Measurements from ENCODE around the gene DDX11. TPM values are rescaled to one million over a fixed set of nuclear protein-coding genes. Genes with fewer than 3 reads are reported as not detected.
A peak's percentile ranks its signal among the peaks of the same experiment; 100 is the strongest.
"Not testable (repeated sequence)": the region's sequence is repeated elsewhere in the genome, so short reads cannot be mapped to it uniquely, and the experiment has no call there.

DDX11 gene
- total RNA-seq, 2 experiments from 2014 or later, result 143 to 147 TPM

GRCh38 chr12:31104773-31105172 is 31.1 kb downstream of the DDX11 start:
- ATAC-seq; intact Hi-C loops (cut with micrococcal nuclease); DNase-seq; CTCF ChIA-PET; H3K27me3 Mint-ChIP-seq; H3K4me3 Mint-ChIP-seq; H3K4me1 Mint-ChIP-seq (ENCODE audit: low read depth); H3K27ac Mint-ChIP-seq; POLR2A ChIA-PET; H3K9me3 Mint-ChIP-seq: not testable (repeated sequence)
- peaks cover 21% of the 10 kb centered on the region for H3K36me3 Mint-ChIP-seq (ENCODE audit: low read depth)

GRCh38 chr12:31105668-31106067 is 32.0 kb downstream of the DDX11 start:
- no peak for TF ChIP-seq CTCF (IDR thresholded peaks at IDR 0.05)
- H3K4me1 Mint-ChIP-seq (ENCODE audit: low read depth), result no peaks in the 10 kb centered on the region

GRCh38 chr12:31106101-31106803 is 32.6 kb downstream of the DDX11 start:
- intact Hi-C loops (cut with micrococcal nuclease), result no loop called here
- Mint-ChIP-seq H3K27me3 (no peaks in the 10 kb centered on the region), H3K36me3 (ENCODE audit: low read depth) (peaks cover 12% of the 10 kb centered on the region), H3K4me1 (ENCODE audit: low read depth) (no peaks in the 10 kb centered on the region), H3K27ac (no peak overlapping the region), H3K9me3 (no peaks in the 10 kb centered on the region), H3K4me3 (no peak overlapping the region)
- ChIA-PET CTCF (no interaction called here), POLR2A (interaction anchor here (1.1 kb wide), 1 partner anchor 220 kb away, joined by 3 read pairs; the partner anchor contains the start of gene SINHCAF)
- ATAC-seq (peak; percentile 17), DNase-seq (no peak)
- TF ChIP-seq CTCF (IDR thresholded peaks at IDR 0.05), result no peak

More at GRCh38 chr12:31105668-31106067, 32.0 kb downstream of the DDX11 start:
- intact Hi-C loops (cut with micrococcal nuclease), result no loop called here
- ATAC-seq, result no peak
- DNase-seq, result no peak
- POLR2A ChIA-PET, result interaction anchor here (0.6 to 1.1 kb wide), 2 partner anchors 221 to 234 kb away, joined by 3 read pairs; partner anchors contain the start of gene SINHCAF
- Mint-ChIP-seq H3K27me3 (no peaks in the 10 kb centered on the region), H3K27ac (no peak overlapping the region), H3K9me3 (no peaks in the 10 kb centered on the region), H3K4me3 (no peak overlapping the region), H3K36me3 (ENCODE audit: low read depth) (peaks cover 15% of the 10 kb centered on the region)
- CTCF ChIA-PET, result no interaction called here

- CTCF ChIA-PET; intact Hi-C loops (cut with micrococcal nuclease); H3K4me3 Mint-ChIP-seq; H3K27me3 Mint-ChIP-seq; H3K27ac Mint-ChIP-seq; H3K4me1 Mint-ChIP-seq (ENCODE audit: low read depth); ATAC-seq; DNase-seq; POLR2A ChIA-PET; H3K36me3 Mint-ChIP-seq (ENCODE audit: low read depth); H3K9me3 Mint-ChIP-seq: not testable (repeated sequence)
Measured at GRCh38 chr12:31109773-31110172, 36.1 kb downstream of the DDX11 start.

GRCh38 chr12:31110263-31110662 is 36.6 kb downstream of the DDX11 start:
- not testable (repeated sequence) for H3K27me3 Mint-ChIP-seq, ATAC-seq

GRCh38 chr12:31115092-31115601 is 41.5 kb downstream of the DDX11 start:
- CTCF ChIA-PET, result interaction anchor here (1.4 kb wide), 1 partner anchor 123 kb away, joined by 3 read pairs; no protein-coding TSS in a partner anchor
- H3K4me3 Mint-ChIP-seq; ATAC-seq; H3K4me1 Mint-ChIP-seq (ENCODE audit: low read depth); H3K36me3 Mint-ChIP-seq (ENCODE audit: low read depth); H3K27me3 Mint-ChIP-seq; DNase-seq; POLR2A ChIA-PET; H3K9me3 Mint-ChIP-seq; H3K27ac Mint-ChIP-seq; intact Hi-C loops (cut with micrococcal nuclease): not testable (repeated sequence)

More at GRCh38 chr12:31110263-31110662, 36.6 kb downstream of the DDX11 start:
- H3K4me3 Mint-ChIP-seq; CTCF ChIA-PET; H3K9me3 Mint-ChIP-seq; H3K27ac Mint-ChIP-seq; DNase-seq; POLR2A ChIA-PET; intact Hi-C loops (cut with micrococcal nuclease); H3K36me3 Mint-ChIP-seq (ENCODE audit: low read depth); H3K4me1 Mint-ChIP-seq (ENCODE audit: low read depth): not testable (repeated sequence)

- POLR2A ChIA-PET, result not testable (repeated sequence)
Measured at GRCh38 chr12:31116846-31117202, 43.2 kb downstream of the DDX11 start.

More at GRCh38 chr12:31116846-31117202, 43.2 kb downstream of the DDX11 start:
- DNase-seq; H3K36me3 Mint-ChIP-seq (ENCODE audit: low read depth); H3K4me1 Mint-ChIP-seq (ENCODE audit: low read depth); H3K27me3 Mint-ChIP-seq; H3K9me3 Mint-ChIP-seq; H3K27ac Mint-ChIP-seq; intact Hi-C loops (cut with micrococcal nuclease): not testable (repeated sequence)
- peak; percentile 32 for ATAC-seq
- peak overlapping the region; percentile 71 for H3K4me3 Mint-ChIP-seq
- CTCF ChIA-PET, result interaction anchor here (0.8 to 1.4 kb wide), 2 partner anchors 151 to 155 kb away, joined by 3 to 5 read pairs; no protein-coding TSS in a partner anchor

All from activated CD8-positive, alpha-beta T cell treated with anti-CD3 and anti-CD28 coated beads for 36 hours (primary cell).